T-cell (primary cell): ENCODE results near the gene EWSR1. TPM values are rescaled to one million over a fixed set of nuclear protein-coding genes. Genes with fewer than 3 reads are reported as not detected.

Experiments
- ATAC-seq, 4 experiments: fragments of 200-7000 bp in 3 of 4; fragments of 150-1000 bp in 1 of 4; cut with Tn5 transposase; replicated peaks in 1 of 4; 1 replicate in 3 of 4; 2 replicates in 1 of 4; pipeline ENCODE4 v1.10.0; 2021; ENCODE audit warnings: moderate library complexity in 3 of 4, mild to moderate bottlenecking in 2 of 4, moderate number of reproducible peaks in 1 of 4
- CTCF ChIA-PET, 2 donors: fragments of 300-600 bp; sonication (Branson Sonifier 250); formaldehyde crosslinking; loops; one replicate each; lab custom pipeline; 2022; ENCODE audit warnings: antibody characterized with exemption in 2 of 2; lab: Charles Lee
- POLR2A ChIA-PET, 2 donors: fragments of 300-600 bp; sonication (Branson Sonifier 250); formaldehyde crosslinking; loops; one replicate each; lab custom pipeline; 2022; ENCODE audit warnings: antibody characterized with exemption in 2 of 2; lab: Charles Lee
- DNase-seq, 35 experiments: peaks; one replicate each; pipeline versions ENCODE4 v3.0.0 to v3.0.0-alpha.2; 2013 to 2023
- H3K27ac ChIP-seq: one replicate; pipeline ENCODE4 v1.5.1; 2013; ENCODE audit warnings: low read length
- H3K27me3 ChIP-seq, 2 experiments: replicated peaks in 1 of 2; 1 replicate in 1 of 2; 2 replicates in 1 of 2; pipeline versions ENCODE4 v1.6.1 to v1.7.0; 2013; ENCODE audit warnings: low read length in 1 of 2, mixed read lengths in 1 of 2; ENCODE audit not compliant: control insufficient read depth in 2 of 2, insufficient read depth in 2 of 2; ENCODE audit errors: extremely low read depth in 1 of 2
- H3K36me3 ChIP-seq, 2 donors: 1 replicate in 1 of 2; 2 replicates in 1 of 2; pipeline versions ENCODE4 v1.6.1 to v1.7.0; 2013; ENCODE audit warnings: low read length in 1 of 2; ENCODE audit not compliant: control insufficient read depth in 2 of 2, insufficient read depth in 1 of 2; ENCODE audit errors: extremely low read depth in 1 of 2
- H3K4me1 ChIP-seq, 2 experiments: 1 replicate in 1 of 2; 2 replicates in 1 of 2; pipeline versions ENCODE4 v1.6.1 to v1.7.0; 2013; ENCODE audit warnings: low read length in 2 of 2, mixed read lengths in 1 of 2; ENCODE audit not compliant: insufficient read depth in 2 of 2, control insufficient read depth in 1 of 2; ENCODE audit errors: extremely low read depth in 1 of 2
- H3K4me3 ChIP-seq, 2 donors: 1 replicate in 1 of 2; 2 replicates in 1 of 2; pipeline versions ENCODE4 v1.5.1 to v1.7.0; 2013; ENCODE audit warnings: mild to moderate bottlenecking in 2 of 2, low read length in 1 of 2, moderate library complexity in 1 of 2; ENCODE audit not compliant: control insufficient read depth in 1 of 2; ENCODE audit errors: extremely low read depth in 1 of 2
- H3K9me3 ChIP-seq: 2 replicates; pipeline ENCODE4 v1.7.0; 2013
- H3K27ac Mint-ChIP-seq, 2 donors: one replicate each; pipeline ENCODE4 v1.8.0; 2020 to 2021; ENCODE audit warnings: mild to moderate bottlenecking in 2 of 2, mixed read lengths in 2 of 2
- H3K27me3 Mint-ChIP-seq, 2 donors: one replicate each; pipeline ENCODE4 v1.8.0; 2021 to 2022; ENCODE audit warnings: mixed read lengths in 2 of 2
- H3K36me3 Mint-ChIP-seq: one replicate; pipeline ENCODE4 v1.8.0; 2021; ENCODE audit warnings: mixed read lengths
- H3K4me1 Mint-ChIP-seq, 3 donors: one replicate each; pipeline ENCODE4 v1.8.0; 2020 to 2022; ENCODE audit warnings: mixed read lengths in 3 of 3, mild to moderate bottlenecking in 1 of 3
- H3K4me3 Mint-ChIP-seq, 3 donors: one replicate each; pipeline ENCODE4 v1.8.0; 2020 to 2022; ENCODE audit warnings: mild to moderate bottlenecking in 3 of 3, mixed read lengths in 3 of 3, moderate library complexity in 3 of 3
- H3K9me3 Mint-ChIP-seq, 3 donors: one replicate each; pipeline ENCODE4 v1.8.0; 2020 to 2022; ENCODE audit warnings: mixed read lengths in 3 of 3
- WGBS: methylation state at CpG from one replicate; pipeline ENCODE4 v1.1.5; 2013; ENCODE audit warnings: missing lambda C conversion rate; ENCODE audit not compliant: insufficient coverage; 5-methylcytosine and 5-hydroxymethylcytosine counted together
- total RNA-seq, 35 experiments: library from RNA in 6 of 35; stranded (reverse) in 6 of 35; fragments of 120-200 nt in 1 of 35; gene quantifications; one replicate each; pipeline versions ENCODE4 v1.2.1 to v1.2.4 and lab custom pipeline; 2013 to 2026

The EWSR1 gene
- total RNA-seq, 5 donors from 2014 or later (not counting 1 experiment from before 2014, with no cell fraction given) = 254 to 308 (median 260) TPM

- no peaks in the 10 kb centered on the region for H3K27me3 Mint-ChIP-seq
- Histone ChIP-seq H3K4me1 (no peaks in the 10 kb centered on the region), H3K4me3 (no peak overlapping the region), H3K27ac (no peak overlapping the region), H3K27me3 (no peaks in the 10 kb centered on the region), H3K36me3 (peaks cover 4 to 37% of the 10 kb centered on the region in 2 donors), H3K9me3 (no peaks in the 10 kb centered on the region)
- peaks cover 7% of the 10 kb centered on the region for H3K36me3 Mint-ChIP-seq
- POLR2A ChIA-PET = interaction anchor here in 1 of 2 donors (0.6 kb wide), 1 partner anchor 167 kb away, joined by 6 read pairs; no protein-coding TSS in a partner anchor
- no peak overlapping the region for H3K4me3 Mint-ChIP-seq
- no peaks in the 10 kb centered on the region for H3K9me3 Mint-ChIP-seq
- DNase-seq (no peak), ATAC-seq (no peak)
- no peaks in the 10 kb centered on the region for H3K4me1 Mint-ChIP-seq
- H3K27ac Mint-ChIP-seq = no peak overlapping the region
- 95% methylated on average over 8 of the region's 15 CpGs for WGBS
- CTCF ChIA-PET = no interaction called here
These were observed 59.2 kb downstream of the EWSR1 start for GRCh38 chr22:29327089-29327764.

DNA sequence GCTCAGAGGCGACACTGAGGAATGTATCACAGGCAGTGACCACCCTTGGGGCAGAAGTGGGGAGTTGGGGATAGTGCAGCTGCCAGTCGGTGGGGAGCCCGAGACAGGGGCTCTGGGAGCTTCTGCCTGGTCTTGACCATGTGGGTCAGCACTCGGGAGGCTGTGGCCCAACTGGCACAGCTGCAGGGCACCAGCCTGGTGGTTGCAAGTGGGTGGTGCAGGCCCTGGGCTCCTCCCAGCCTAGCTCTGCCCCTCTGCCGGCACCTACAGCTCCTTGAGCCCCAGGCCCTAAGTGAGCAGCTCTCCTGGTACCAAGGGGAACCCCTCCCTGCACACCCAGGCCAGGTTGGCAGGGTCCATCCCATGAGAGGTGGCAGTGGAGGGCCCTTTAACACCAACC is 60.0 kb downstream of the EWSR1 start:
- ChIA-PET POLR2A (no interaction called here), CTCF (no interaction called here)
- DNase-seq (no peak), ATAC-seq (no peak)
- no peaks in the 10 kb centered on the region for H3K27me3 ChIP-seq
- no peak overlapping the region for H3K27ac ChIP-seq
- no peak overlapping the region for H3K4me3 Mint-ChIP-seq
- H3K4me1 ChIP-seq = no peaks in the 10 kb centered on the region
- WGBS = 90% methylated on average over 3 of the region's 5 CpGs
- no peak overlapping the region for H3K27ac Mint-ChIP-seq
- H3K36me3 Mint-ChIP-seq = peaks cover 7% of the 10 kb centered on the region
- H3K4me3 ChIP-seq = no peak overlapping the region
- no peaks in the 10 kb centered on the region for H3K27me3 Mint-ChIP-seq
- H3K9me3 Mint-ChIP-seq = no peaks in the 10 kb centered on the region
- no peaks in the 10 kb centered on the region for H3K9me3 ChIP-seq
- H3K36me3 ChIP-seq = peaks cover 4 to 45% of the 10 kb centered on the region in 2 donors
- H3K4me1 Mint-ChIP-seq = no peaks in the 10 kb centered on the region

GRCh38 chr22:29328566-29329500 is 60.8 kb downstream of the EWSR1 start:
- H3K27ac ChIP-seq = no peak overlapping the region
- ChIA-PET POLR2A (no interaction called here), CTCF (no interaction called here)
- peaks cover 4 to 51% of the 10 kb centered on the region in 2 donors for H3K36me3 ChIP-seq
- Mint-ChIP-seq H3K4me3 (no peak overlapping the region), H3K36me3 (peaks cover 14% of the 10 kb centered on the region), H3K9me3 (no peaks in the 10 kb centered on the region), H3K4me1 (no peaks in the 10 kb centered on the region), H3K27ac (no peak overlapping the region), H3K27me3 (no peaks in the 10 kb centered on the region)
- no peak for ATAC-seq
- H3K4me3 ChIP-seq = no peak overlapping the region
- 95% methylated on average over 26 of the region's 34 CpGs for WGBS
- no peaks in the 10 kb centered on the region for H3K4me1 ChIP-seq
- H3K27me3 ChIP-seq = no peaks in the 10 kb centered on the region
- no peak for DNase-seq
- H3K9me3 ChIP-seq = no peaks in the 10 kb centered on the region

DNA sequence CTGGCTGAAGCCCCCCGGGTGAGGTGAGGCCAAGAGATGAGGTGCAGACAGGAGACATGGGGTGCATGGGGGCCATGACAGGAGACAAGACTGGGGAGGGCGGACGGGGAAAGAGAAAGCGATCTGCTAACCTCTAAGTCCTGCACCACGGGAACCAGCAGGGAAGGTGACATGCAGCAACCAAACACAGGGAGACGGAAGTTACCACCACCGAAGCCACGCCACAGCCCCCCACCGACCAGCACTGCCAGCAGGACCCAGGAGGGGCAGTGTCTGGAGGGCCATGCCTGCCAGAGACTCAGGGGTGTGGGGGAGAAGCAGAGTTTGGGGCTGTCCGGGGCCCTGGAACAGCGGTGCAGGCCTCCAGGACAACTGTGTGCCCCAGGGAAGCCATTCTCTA is 61.5 kb downstream of the EWSR1 start:
- H3K27ac Mint-ChIP-seq = no peak overlapping the region
- H3K36me3 ChIP-seq = peaks cover 7 to 54% of the 10 kb centered on the region in 2 donors
- no peak overlapping the region for H3K4me3 ChIP-seq
- 94% methylated on average over 10 of the region's 11 CpGs for WGBS
- peaks cover 14% of the 10 kb centered on the region for H3K36me3 Mint-ChIP-seq
- H3K4me1 ChIP-seq = no peaks in the 10 kb centered on the region
- H3K4me3 Mint-ChIP-seq = no peak overlapping the region
- POLR2A ChIA-PET = no interaction called here
- CTCF ChIA-PET = no interaction called here
- no peaks in the 10 kb centered on the region for H3K4me1 Mint-ChIP-seq
- H3K27me3 ChIP-seq = no peaks in the 10 kb centered on the region
- H3K27ac ChIP-seq = no peak overlapping the region
- ATAC-seq (no peak), DNase-seq (no peak)
- no peaks in the 10 kb centered on the region for H3K9me3 Mint-ChIP-seq
- no peaks in the 10 kb centered on the region for H3K27me3 Mint-ChIP-seq
- no peaks in the 10 kb centered on the region for H3K9me3 ChIP-seq

- Histone ChIP-seq H3K4me1 (no peaks in the 10 kb centered on the region), H3K27ac (no peak overlapping the region), H3K9me3 (no peaks in the 10 kb centered on the region), H3K27me3 (no peaks in the 10 kb centered on the region), H3K4me3 (no peak overlapping the region), H3K36me3 (peaks cover 7 to 59% of the 10 kb centered on the region in 2 donors)
- Mint-ChIP-seq H3K27me3 (no peaks in the 10 kb centered on the region), H3K36me3 (peaks cover 14% of the 10 kb centered on the region), H3K4me3 (no peak overlapping the region), H3K27ac (no peak overlapping the region), H3K9me3 (no peaks in the 10 kb centered on the region), H3K4me1 (no peaks in the 10 kb centered on the region)
- ATAC-seq (no peak), DNase-seq (no peak)
- WGBS = 96% methylated on average over 18 of the region's 19 CpGs
- ChIA-PET POLR2A (no interaction called here), CTCF (no interaction called here)
These were observed 62.2 kb downstream of the EWSR1 start for GRCh38 chr22:29330291-29330690.

GRCh38 chr22:29330753-29331152 is 62.7 kb downstream of the EWSR1 start:
- no peaks in the 10 kb centered on the region for H3K27me3 Mint-ChIP-seq
- ChIA-PET CTCF (no interaction called here), POLR2A (no interaction called here)
- WGBS = 89% methylated on average over 9 of the region's 9 CpGs
- ATAC-seq (no peak), DNase-seq (no peak)
- no peaks in the 10 kb centered on the region for H3K4me1 ChIP-seq
- H3K4me3 Mint-ChIP-seq = no peak overlapping the region
- H3K4me3 ChIP-seq = no peak overlapping the region
- peaks cover 18% of the 10 kb centered on the region for H3K36me3 Mint-ChIP-seq
- H3K9me3 Mint-ChIP-seq = no peaks in the 10 kb centered on the region
- no peaks in the 10 kb centered on the region for H3K27me3 ChIP-seq
- peaks cover 7 to 59% of the 10 kb centered on the region in 2 donors for H3K36me3 ChIP-seq
- no peaks in the 10 kb centered on the region for H3K9me3 ChIP-seq
- no peak overlapping the region for H3K27ac ChIP-seq
- H3K27ac Mint-ChIP-seq = no peak overlapping the region
- no peaks in the 10 kb centered on the region for H3K4me1 Mint-ChIP-seq
